ENCODE data around the gene CSTB.

CSTB gene

DNA sequence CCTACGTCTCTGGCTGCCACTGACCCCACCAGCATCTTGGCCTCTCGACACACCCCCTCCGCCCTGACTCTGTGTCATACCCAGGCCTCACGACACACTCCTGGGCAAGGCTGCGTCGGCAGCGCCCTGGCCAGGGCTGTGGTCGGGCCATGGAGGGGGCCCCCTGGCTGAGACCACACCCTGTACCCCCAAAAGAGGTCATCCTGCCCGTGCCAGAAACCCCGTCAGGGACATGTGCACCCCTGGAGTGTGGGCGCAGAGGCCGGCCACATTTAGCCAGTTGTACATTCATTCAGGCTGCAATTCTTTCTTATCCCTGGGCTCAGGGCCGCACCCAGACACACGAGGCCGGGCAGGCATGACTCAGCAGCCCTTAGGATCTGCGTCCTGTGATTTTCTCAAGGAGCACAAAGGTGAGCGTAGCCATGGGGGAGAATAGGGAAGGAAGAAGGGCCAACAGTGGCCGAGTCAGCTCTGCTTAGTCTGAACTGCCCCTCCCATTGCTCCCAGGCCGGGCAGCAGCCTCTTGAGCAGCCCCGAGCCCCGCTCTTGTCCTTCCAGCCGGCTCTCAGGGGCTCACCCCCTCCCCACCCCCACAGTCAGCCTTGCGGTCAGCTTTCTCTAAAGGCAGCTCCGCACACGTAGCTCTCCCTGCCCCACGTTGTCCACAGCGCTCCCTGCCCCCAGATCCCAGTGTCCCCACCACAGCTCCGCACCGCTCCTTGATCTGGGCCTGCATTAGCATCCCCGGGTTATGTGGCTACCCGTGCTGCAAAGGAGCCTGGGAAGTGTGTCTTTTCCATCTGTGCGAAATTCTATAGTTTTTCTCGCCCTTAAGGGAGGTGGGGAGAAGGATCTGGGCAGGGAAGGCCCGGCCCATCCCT lies 7.9 kb downstream of the CSTB start:
- POLR2A ChIA-PET: interaction anchor here (0.7 to 1.3 kb wide), 2 partner anchors 19 to 39 kb away, joined by 3 to 4 read pairs; no protein-coding TSS in a partner anchor
- TF ChIP-seq ZNF423 (tag by site-specific recombination; IDR thresholded peaks at IDR 0.05): no peak
- no peak for TF ChIP-seq MZF1 (tag by site-specific recombination; IDR thresholded peaks at IDR 0.05; ENCODE audit: borderline replicate concordance)
- TF ChIP-seq ZNF184 (tag by site-specific recombination; IDR thresholded peaks at IDR 0.05): peak; percentile 51; the same call in 1 of the 2 replicates
- no peak for TF ChIP-seq KLF16 (tag by site-specific recombination; IDR thresholded peaks at IDR 0.05)
- TF ChIP-seq SP7 (tag by site-specific recombination; IDR thresholded peaks at IDR 0.05): peak; percentile 40; the same call in 1 of the 2 replicates
- no peak for TF ChIP-seq ZNF571 (tag by site-specific recombination; IDR thresholded peaks at IDR 0.05)
- TF ChIP-seq ZNF692 (tag by site-specific recombination; IDR thresholded peaks at IDR 0.05): no peak
- peak; percentile 18 for TF ChIP-seq SETDB1 (IDR thresholded peaks at IDR 0.05; ENCODE audit: insufficient read length, low read length)
- TF ChIP-seq ZNF114 (tag by site-specific recombination; IDR thresholded peaks at IDR 0.05): no peak
- no peak for TF ChIP-seq ZNF2 (tag by site-specific recombination; IDR thresholded peaks at IDR 0.05)
- TF ChIP-seq ZFHX2 (tag by site-specific recombination; conservative IDR thresholded peaks at IDR 0.05): 0 out of 2 replicates have a peak, but pooled peaks have one; percentile 0
- no peak for TF ChIP-seq ZNF266 (tag by site-specific recombination; IDR thresholded peaks at IDR 0.05; ENCODE audit: low read depth)
- TF ChIP-seq ZNF76 (tag by site-specific recombination; IDR thresholded peaks at IDR 0.05; ENCODE audit: borderline replicate concordance, low read depth): peak; percentile 50; the same call in 1 of the 2 replicates
- TF ChIP-seq KLF17 (tag by site-specific recombination; IDR thresholded peaks at IDR 0.05): 0 out of 2 replicates have a peak, but pooled peaks have one; percentile 32
- TF ChIP-seq ZNF549 (tag by site-specific recombination; IDR thresholded peaks at IDR 0.05): no peak
- no peak for TF ChIP-seq ZNF449 (tag by site-specific recombination; IDR thresholded peaks at IDR 0.05)
- TF ChIP-seq ZNF621 (tag by site-specific recombination; IDR thresholded peaks at IDR 0.05): no peak
- no peak for TF ChIP-seq ZNF529 (tag by site-specific recombination; IDR thresholded peaks at IDR 0.05; ENCODE audit: insufficient replicate concordance)
- TF ChIP-seq, protein P1, sequence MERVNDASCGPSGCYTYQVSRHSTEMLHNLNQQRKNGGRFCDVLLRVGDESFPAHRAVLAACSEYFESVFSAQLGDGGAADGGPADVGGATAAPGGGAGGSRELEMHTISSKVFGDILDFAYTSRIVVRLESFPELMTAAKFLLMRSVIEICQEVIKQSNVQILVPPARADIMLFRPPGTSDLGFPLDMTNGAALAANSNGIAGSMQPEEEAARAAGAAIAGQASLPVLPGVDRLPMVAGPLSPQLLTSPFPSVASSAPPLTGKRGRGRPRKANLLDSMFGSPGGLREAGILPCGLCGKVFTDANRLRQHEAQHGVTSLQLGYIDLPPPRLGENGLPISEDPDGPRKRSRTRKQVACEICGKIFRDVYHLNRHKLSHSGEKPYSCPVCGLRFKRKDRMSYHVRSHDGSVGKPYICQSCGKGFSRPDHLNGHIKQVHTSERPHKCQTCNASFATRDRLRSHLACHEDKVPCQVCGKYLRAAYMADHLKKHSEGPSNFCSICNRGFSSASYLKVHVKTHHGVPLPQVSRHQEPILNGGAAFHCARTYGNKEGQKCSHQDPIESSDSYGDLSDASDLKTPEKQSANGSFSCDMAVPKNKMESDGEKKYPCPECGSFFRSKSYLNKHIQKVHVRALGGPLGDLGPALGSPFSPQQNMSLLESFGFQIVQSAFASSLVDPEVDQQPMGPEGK (tag by site-specific recombination; IDR thresholded peaks at IDR 0.05): peak; percentile 10; the same call in 1 of the 2 replicates
- 0 out of 2 replicates have a peak, but pooled peaks have one; percentile 10 for TF ChIP-seq GLIS1 (tag by site-specific recombination; IDR thresholded peaks at IDR 0.05)
- TF ChIP-seq, protein P2, sequence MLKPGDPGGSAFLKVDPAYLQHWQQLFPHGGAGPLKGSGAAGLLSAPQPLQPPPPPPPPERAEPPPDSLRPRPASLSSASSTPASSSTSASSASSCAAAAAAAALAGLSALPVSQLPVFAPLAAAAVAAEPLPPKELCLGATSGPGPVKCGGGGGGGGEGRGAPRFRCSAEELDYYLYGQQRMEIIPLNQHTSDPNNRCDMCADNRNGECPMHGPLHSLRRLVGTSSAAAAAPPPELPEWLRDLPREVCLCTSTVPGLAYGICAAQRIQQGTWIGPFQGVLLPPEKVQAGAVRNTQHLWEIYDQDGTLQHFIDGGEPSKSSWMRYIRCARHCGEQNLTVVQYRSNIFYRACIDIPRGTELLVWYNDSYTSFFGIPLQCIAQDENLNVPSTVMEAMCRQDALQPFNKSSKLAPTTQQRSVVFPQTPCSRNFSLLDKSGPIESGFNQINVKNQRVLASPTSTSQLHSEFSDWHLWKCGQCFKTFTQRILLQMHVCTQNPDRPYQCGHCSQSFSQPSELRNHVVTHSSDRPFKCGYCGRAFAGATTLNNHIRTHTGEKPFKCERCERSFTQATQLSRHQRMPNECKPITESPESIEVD (tag by site-specific recombination; IDR thresholded peaks at IDR 0.05): no peak
- no peak for TF ChIP-seq ZNF664 (tag by site-specific recombination; IDR thresholded peaks at IDR 0.05)
- TF ChIP-seq ZNF138 (tag by site-specific recombination; IDR thresholded peaks at IDR 0.05; ENCODE audit: borderline replicate concordance): no peak
- no peak for TF ChIP-seq ZBTB26 (tag by site-specific recombination; optimal IDR thresholded peaks at IDR 0.05)
- TF ChIP-seq SP2 (tag by site-specific recombination; IDR thresholded peaks at IDR 0.05): no peak
- 0 out of 2 replicates have a peak, but pooled peaks have one; percentile 16 for TF ChIP-seq ZBTB8A (tag by site-specific recombination; IDR thresholded peaks at IDR 0.05)
- TF ChIP-seq ZBTB20 (tag by site-specific recombination; IDR thresholded peaks at IDR 0.05): peak; percentile 39; the same call in 1 of the 2 replicates
- peak; percentile 46; the same call in 1 of the 2 replicates for TF ChIP-seq GLIS2 (tag by site-specific recombination; IDR thresholded peaks at IDR 0.05)

More for the DNA sequence above, 7.9 kb downstream of the CSTB start:
- CTCF ChIA-PET: interaction anchor here (1.7 kb wide), 1 partner anchor 22 kb away, joined by 5 read pairs; the partner anchor contains the start of gene RRP1
- Histone ChIP-seq H3K9me3 (ENCODE audit: control insufficient read depth, insufficient read depth, low read depth, low read length) (no peaks in the 10 kb centered on the region), H3K4me3 (ENCODE audit: low read depth, low read length) (no peak overlapping the region), H3K36me3 (ENCODE audit: control insufficient read depth in 2 of 2, insufficient read depth in 1 of 2, low read length in 2 of 2) (peaks cover 3 to 6% of the 10 kb centered on the region in 2 experiments; a peak in 2 of 3 replicates), H3K4me1 (ENCODE audit: control insufficient read depth, insufficient read depth, low read length) (no peaks in the 10 kb centered on the region), H3K27ac (ENCODE audit: extremely low read depth, low read depth, low read length) (no peak overlapping the region)
